GM11168 (cell line): ENCODE measurements around the gene IQCE.

Source experiments
- in situ Hi-C: fragments of 300-500 bp; cut with MboI; formaldehyde crosslinking; loops from one replicate; pipeline ENCODE4 v1.12.0; 2022; ENCODE audit warnings: low sequenced_read_pairs; ENCODE audit not compliant: unreplicated experiment

IQCE gene

GRCh38 chr7:2641406-2642393 is 82.9 kb downstream of the IQCE start:
- in situ Hi-C loops: no loop called here

DNA sequence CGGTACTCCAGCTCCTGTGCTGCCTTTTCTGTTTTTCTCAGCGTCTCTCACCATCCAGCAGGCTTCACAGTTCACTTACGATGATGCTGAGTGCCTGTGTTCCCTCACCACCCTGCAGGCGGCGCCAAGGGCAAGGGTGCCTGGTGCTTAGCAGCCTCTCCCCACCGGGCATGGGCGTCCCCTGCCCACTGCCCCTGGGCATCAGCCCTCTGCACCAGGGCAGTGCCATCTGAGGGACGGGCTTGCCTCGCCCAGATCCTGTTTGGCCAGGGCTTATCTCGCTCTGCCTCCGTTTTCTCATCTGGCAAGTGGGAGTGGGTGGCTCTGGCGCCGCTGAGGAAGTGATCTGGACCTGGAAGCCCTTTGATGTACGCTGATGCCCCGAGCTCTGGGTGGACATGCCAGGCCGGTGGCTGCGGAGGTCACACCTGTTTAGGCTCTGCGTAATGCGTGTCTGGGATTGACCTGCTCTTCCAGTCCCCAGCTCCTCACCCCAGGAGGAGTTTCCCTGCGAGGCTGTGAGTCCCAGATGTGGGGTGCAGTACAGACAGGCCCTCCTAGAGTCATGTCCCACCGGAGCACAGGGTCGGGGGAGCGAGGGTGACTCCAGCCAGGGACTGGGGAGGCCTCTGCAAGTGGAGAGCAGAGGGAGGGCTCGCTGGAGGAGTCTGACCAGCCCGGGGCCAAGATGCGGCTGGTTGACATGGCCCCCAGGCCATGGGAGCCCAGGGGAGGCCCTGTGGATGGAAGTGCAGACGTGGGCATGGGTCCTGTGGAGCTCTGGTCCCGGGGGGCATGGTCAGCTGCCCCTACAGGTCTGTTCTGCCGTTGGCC is 84.8 kb downstream of the IQCE start:
- in situ Hi-C loops: no loop called here

DNA sequence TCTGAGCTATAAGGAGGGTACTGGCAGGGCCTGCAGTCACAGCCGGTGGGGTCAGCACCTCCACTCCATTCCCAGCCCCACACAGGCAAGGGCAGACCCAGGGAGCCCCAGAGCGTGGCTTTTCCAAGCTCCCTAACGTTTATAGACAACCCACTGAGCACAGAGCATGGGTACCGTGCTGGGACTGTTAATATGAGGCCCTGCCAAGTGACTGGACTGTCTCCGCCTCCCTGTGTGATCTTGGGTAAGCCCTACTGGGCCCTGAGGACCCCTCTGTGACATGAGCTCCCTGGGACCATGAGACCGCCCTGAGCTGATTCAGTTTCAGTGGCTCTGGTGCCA is 85.4 kb downstream of the IQCE start:
- in situ Hi-C loops: no loop called here

- in situ Hi-C loops: no loop called here
These were observed 85.9 kb downstream of the IQCE start for GRCh38 chr7:2644562-2645273.

DNA sequence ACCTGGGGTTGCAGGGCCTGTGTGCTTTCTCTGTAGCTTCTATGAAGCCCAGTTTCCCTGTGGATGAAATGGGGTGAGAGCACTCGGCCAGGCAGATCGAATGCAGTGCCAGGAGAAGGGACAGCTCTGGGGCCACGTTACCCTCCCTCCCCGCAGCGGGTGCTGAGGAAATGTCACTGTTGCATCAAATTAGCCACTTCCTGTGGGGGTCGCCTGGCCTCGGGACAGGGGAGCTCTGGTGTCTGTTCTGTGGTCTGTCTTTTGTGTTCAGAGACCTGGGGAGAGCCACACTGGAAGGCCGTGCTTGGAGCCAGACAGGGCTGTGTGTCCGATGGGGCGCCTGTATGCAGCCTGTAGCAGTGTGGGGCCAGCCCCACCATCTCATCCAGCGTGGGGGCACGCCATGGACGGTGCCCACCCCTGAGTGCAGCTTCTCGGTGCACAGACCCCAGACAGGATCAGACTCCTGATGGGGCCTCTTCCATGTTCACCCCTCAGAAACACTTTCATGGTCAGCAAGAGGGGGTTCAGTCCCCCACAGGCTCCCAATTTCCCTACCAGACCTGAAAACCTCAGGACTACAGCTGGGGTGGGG is 86.6 kb downstream of the IQCE start:
- in situ Hi-C loops: no loop called here

DNA sequence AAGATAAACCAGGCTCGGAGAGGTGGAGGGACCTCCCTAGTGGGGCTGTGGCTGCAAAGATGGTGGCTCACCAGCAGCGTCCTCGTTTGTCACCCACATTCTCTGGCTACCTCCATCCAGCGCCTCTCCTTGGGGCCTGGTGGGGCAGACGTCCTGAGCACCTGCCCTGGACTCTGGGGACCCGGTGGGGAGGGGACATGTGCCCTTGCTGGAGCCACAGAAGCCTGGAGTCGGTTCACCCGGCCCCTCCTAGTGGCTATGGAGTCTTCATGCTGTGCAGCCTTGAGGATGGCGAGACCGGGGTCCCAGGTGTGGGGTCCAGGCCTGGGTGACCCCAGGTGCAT is 87.5 kb downstream of the IQCE start:
- in situ Hi-C loops: no loop called here

DNA sequence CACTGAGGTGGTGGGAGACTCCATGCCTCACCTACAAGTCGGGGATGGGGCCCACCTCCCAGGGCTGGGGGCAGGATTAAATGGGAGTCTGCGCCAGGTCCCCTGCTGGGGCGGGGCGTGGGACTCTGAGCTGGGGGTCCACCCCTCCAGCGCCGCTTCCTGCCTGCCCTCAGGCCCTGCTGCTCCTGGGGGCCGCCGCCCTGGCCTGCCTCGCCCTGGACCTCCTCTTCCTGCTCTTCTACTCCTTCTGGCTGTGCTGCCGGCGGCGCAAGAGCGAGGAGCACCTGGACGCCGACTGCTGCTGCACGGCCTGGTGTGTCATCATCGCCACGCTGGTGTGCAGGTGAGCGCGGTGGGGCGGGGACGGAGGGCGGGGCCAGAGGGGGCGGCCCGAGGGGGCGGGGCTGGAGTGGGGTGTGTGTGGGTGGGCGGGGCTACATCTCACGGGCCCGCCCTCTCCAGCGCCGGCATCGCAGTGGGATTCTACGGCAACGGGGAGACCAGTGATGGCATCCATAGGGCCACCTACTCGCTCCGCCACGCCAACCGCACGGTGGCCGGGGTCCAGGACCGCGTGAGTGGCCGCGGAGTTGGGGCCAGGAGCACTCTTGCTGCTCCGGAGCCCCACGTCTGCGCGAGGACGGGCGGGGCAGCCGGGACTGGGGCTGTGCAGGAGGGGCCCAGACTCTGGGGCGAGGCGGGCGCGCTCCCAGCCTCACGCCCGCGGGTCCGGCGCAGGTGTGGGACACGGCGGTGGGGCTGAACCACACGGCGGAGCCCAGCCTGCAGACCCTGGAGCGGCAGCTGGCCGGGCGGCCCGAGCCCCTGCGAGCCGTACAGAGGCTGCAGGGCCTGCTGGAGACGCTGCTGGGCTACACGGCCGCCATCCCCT is 88.1 kb downstream of the IQCE start:
- in situ Hi-C loops: no loop called here

DNA sequence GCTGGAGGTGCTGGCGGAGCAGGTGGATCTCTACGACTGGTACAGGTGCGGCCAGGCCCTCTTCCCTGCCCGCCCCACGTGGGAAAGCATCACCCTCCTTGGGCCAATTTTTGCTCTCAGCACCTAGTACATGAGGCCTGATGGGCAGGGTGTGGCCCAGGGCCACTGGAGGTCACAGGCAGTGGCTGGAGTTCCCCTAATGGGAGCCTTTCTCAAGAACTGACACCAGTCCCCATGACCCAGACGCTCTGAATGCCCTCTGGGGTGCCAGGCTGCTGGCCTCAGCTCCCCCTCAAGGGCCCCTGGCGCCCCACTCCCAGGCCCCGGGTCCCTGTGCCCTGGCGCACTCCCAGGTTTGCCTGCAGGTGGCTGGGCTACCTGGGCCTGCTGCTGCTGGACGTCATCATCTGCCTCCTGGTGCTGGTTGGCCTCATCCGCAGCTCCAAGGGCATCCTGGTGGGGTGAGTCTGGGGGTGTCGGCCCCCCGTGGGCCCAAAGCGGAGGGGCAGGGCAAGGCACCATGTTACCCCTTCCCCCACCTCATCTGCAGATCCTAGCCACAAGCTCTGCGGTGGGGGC is 88.9 kb downstream of the IQCE start:
- in situ Hi-C loops: no loop called here

GRCh38 chr7:2649139-2649838 is 90.5 kb downstream of the IQCE start:
- in situ Hi-C loops: no loop called here

DNA sequence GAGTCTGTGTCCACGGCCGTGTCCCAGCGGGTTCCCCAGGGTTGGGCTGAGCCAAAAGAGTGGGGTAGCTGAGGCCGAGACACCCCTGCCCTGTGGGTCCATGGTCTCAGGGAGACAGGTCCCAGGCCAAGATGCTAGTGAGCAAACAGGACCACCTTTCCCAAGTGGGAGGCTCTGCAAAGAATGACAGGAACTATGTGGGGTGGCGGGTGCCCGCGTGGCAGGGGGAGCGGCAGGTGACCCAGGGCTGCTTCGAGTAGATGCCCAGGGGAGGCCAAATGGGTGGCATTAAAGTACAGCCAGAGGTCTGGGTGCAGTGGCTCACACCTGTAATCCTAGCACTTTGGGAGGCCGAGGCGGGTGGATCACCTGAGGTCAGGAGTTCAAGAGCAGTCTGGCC is 91.2 kb downstream of the IQCE start:
- in situ Hi-C loops: no loop called here

GRCh38 chr7:2650451-2650850 is 91.7 kb downstream of the IQCE start:
- in situ Hi-C loops: no loop called here

DNA sequence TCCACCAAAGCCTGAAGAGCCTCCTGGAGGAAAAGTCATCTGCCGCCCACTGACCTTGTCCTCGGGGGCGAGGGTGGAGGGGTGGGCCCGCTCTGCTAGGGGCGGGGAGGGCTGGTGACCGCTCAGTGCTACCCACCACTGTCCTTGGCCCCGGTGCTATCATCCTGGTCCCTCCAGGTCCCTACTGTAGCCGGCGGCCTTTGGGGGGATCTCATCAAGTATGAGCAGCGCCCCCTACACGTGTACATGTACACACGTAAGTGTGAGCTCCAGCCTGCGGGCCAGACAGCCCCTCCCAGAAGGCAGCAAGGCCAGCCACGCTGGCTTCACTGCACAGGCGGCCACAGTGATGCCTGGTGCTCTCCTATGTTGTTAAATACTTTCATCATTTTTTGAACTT is 92.6 kb downstream of the IQCE start:
- in situ Hi-C loops: no loop called here

- in situ Hi-C loops: no loop called here
These were observed 93.3 kb downstream of the IQCE start for GRCh38 chr7:2651847-2652735.

DNA sequence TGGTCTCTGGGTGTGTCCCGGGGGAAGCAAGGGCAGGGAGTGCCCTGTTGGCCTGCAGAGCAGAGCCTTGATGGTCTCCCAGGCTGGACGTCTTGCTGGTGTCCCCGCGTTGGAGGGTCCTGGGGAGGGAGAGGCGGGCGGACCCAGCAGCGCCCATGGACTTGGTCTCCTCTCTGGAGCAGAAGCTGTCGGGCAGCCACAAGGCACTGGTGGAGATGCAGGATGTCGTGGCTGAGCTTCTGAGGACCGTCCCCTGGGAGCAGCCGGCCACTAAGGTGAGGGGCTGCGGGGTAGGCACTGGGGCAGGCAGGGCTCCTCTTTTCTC is 93.9 kb downstream of the IQCE start:
- in situ Hi-C loops: no loop called here

DNA sequence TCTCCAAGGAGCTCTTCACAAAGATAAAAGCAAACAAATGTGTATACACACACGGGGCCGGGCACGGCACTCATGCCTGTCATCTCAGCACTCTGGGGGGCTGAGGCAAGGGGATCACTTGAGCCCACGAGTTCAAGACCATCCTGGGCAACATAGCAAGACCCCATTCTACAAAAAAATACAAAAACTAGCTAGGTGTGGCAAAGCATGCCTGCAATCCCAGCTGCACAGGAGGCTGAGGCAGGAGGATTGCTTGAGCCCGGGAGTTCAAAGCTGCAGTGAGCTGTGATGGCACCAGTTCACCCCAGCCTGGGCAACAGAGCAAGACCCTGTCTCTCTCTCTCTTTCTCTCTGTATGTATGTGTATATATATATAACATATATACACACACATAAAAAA is 95.3 kb downstream of the IQCE start:
- in situ Hi-C loops: no loop called here

GRCh38 chr7:2655870-2656614 is 97.3 kb downstream of the IQCE start:
- in situ Hi-C loops: no loop called here

DNA sequence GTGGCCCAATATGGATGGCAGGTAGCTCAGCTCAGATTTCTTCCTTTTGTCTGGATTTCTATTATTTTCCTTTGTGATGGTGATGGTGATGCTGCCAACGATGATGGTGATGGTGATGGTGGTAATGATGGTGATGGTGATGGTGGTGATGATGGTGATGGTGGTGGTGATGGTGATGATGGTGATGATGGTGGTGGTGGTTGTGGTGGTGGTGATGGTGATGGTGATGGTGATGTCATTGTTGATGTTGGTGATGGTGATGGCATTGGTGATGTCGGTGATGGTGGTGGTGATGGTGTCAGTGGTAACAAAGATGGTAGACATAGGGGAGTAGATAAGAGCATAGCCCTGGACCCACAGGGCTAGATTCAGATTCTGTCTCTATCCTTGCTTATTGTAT is 98.4 kb downstream of the IQCE start:
- in situ Hi-C loops: no loop called here
